ENCODE data around the gene WNK4.
A peak's percentile ranks its signal among the peaks of the same experiment; 100 is the strongest.

Gene WNK4

DNA sequence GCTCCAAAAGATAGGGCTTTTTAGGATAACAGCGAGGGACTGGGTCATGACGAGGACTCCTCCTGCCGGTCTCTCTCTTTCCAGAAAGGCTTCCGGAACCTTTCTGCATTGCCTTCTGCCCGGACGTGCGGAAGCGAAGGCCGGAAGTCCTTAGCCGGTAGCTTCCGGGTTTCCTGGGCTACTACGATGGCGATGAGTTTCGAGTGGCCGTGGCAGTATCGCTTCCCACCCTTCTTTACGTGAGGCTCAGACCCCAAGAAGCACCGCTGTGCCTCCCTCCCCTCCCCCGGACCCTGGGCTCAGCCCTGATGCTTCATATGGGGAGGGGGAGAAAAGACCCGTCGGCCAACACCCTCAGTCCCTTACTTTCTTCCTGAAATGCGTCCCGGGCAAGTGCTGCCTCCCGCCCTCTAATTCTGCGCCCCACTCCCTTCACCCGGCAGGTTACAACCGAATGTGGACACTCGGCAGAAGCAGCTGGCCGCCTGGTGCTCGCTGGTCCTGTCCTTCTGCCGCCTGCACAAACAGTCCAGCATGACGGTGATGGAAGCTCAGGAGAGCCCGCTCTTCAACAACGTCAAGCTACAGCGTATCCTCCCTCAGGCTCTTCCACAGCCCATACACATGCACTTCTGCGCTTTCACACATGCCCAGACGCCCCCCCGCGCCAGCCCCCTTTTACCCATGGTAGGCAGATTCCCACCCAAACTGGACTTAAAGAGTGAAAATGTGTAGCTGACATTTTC is 6.9 kb upstream of the WNK4 start, which contains the start of gene VPS25:
Gene VPS25 (plus strand): TSS at position 160 of the 746 bp plus-strand sequence. CDS start 27 bp downstream, at position 187.
- DNase-seq = peak; percentile 68 to 74

DNA sequence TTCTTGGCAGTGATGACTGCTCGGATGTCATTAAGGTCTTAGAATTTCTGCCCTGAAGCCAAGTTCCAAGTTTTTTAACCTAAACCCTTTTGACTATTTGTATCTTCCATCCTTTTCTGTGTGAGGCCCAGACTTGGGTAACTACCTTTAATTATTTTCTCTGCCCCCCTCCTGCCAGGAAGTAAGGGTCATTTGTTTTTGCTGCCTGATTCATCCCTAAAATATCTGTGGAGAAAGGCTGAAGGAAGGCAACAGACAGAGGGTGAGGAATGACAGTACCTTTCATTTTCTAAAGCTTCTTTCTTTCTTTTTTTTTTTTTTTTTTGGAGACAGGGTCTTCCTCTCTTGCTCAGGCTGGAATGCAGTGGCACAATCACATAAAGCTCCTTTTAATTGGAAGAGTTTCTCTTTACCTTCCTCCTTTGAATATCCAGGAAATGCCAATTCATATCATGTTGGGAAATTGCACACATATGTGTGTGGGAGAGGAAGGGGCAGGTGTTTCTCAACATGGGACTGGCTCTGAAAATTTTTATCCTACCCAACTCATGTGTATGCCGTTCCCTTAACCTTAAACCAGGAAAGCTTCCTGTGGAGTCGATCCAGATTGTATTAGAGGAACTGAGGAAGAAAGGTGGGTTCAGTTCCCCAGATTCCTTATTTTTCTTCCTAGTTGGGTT is 6.2 kb upstream of the WNK4 start:
- no peak for DNase-seq

DNA sequence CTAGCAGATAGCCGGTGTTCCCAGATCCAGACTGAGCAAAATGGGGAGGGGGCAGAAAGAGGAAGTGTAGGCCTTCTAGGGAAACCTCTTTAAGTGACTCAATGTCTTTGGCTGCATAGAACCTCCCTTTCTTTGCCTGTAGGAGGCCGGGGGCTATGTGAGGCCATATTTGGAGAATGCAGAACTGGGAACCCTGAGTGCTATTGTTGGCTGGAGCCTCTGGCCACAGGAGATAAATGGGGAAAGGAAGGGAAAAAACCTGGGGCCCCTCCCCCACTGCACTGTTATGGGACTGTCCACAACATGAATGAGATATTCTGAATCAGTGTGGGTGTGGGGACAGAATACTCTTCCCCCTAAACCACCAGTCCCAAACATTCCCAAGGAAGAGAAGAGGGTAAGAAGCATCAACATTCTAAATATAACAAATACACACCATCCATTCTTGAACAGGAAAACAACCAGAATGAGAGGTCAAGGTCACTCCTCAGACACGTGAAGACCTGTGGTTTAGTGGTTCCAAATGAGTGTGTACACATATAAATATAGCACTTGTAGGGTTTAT is 4.8 kb upstream of the WNK4 start:
- peak; percentile 87 to 92 for DNase-seq

DNA sequence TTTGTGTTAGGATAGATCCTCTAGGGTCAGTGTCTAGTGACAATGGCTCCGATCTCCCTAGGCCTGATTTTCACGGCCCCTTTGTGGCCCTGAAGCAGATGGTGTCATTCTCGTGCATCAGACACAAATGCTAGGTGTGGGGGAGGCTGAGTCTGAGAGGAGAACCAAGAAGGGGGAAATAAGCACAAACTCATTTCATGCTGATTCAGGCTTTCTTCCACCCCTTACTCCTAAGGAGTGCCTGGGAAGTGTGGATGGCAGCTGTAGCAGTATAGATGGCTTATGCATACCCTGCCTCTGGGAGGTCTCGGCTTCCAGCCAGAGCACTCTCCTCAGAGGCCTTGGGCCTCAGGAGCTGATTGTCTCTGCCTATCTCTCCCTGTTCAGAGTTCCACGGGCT is 1.8 kb upstream of the WNK4 start:
- no peak for DNase-seq

DNA sequence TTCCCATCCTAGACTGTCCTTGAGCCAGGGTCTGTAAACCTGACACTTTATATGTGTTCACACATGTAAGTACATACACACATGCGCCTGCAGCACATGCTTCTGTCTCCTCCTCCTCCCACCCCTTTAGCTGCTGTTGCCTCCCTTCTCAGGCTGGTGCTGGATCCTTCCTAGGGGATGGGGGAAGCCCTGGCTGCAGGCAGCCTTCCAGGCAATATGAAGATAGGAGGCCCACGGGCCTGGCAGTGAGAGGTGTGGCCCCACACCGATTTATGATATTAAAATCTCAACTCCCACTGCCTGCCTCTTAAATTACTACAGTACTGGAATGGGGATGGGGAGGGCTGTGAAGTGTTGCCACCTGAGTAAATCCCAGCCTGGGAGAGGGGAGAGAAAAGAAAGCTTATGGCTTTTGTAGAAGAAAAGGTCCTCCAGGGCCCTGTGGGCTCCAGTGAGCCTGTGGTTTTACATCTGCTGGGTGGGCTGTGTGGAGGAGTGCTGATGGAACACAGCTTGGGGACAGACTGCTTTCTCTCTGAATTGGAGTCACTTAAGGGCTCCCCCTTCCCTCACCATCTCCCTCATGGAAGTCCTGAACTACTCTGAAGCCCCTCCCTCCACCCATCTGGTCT is 990 bp upstream of the WNK4 start:
- DNase-seq = no peak

DNA sequence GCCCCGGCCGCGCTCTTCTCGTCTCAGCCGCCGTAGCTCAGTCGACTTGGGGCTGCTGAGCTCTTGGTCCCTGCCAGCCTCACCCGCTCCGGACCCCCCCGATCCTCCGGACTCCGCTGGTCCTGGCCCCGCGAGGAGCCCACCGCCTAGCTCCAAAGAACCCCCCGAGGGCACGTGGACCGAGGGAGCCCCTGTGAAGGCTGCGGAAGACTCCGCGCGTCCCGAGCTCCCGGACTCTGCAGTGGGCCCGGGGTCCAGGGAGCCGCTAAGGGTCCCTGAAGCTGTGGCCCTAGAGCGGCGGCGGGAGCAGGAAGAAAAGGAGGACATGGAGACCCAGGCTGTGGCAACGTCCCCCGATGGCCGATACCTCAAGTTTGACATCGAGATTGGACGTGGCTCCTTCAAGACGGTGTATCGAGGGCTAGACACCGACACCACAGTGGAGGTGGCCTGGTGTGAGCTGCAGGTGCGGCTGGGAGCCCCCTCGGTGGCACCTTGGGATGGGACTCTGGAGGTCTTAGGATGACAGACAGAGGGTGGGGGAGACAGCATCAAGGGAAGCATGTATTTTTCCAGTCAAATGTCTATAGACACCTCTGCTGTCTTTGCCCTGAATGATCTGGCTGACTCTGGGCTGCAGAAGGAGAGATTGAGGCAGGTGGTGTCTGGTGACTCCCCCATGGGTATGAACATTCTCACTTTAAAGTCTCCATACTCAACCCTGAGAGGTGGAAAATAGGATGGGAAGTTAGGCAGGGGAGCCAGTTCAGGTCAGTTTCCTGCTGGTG is 635 bp downstream of the WNK4 start:
- DNase-seq = no peak

DNA sequence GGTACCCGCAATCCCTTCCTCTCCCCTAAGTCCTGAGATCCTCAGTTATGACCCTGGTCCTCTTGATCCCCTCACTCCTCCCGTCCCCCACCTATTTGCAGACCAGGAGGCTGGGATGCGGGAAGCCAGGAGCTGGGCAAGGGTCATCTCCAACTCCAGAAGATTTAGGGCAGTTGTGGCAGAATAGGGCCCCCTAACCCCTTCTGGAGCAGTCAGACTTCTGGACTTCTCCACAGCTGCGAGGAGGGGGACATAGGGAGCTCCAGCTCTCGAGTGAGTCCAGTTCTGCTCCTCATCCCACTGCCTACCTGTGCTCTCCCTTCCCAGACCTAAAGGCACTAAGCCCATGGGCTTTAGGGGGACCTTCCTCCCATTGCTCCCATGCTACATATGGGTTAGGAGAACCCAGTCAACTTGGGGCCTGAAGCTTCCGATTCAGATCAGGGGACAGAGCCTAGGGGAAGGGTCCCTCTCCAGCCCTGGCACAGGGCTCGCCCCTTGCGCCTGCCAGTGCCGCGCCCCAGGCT is 1.3 kb downstream of the WNK4 start:
- no peak for DNase-seq

DNA sequence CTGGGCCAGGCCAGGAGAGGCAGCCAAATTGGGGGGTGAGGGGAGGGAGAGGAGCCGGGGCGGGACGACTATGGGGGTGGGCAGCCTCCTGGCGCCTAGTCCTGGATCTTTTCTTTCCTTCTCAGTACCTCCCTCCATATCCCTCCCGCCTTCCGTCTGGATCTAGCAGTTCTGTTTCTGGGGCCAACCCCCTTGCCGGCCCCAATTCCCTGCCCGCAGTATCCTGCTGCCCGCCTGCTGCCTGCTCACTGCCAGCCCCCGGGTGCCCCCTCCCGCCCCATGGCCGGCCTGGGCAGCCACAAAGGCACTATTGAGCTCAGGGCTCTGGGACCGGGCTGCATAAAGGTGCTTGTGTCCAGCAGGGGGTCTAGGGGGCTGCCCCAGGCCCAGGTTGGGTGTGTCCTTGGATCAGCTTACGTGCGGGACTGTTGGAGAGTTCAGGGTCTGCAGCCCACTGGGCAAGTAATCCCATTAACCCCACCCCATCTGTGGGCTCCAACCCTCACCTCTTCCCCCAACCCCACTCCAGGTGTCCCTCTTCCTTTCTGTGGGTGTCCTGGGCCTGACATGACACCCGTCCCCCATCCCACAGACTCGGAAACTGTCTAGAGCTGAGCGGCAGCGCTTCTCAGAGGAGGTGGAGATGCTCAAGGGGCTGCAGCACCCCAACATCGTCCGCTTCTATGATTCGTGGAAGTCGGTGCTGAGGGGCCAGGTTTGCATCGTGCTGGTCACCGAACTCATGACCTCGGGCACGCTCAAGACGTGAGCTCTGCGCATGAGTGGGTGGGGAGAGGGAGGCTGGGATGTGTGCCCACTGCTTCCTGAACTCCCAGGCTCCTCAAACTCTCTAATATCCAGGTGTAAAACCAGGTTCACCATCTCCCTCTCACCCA is 2.0 kb downstream of the WNK4 start:
- no peak for DNase-seq

DNA sequence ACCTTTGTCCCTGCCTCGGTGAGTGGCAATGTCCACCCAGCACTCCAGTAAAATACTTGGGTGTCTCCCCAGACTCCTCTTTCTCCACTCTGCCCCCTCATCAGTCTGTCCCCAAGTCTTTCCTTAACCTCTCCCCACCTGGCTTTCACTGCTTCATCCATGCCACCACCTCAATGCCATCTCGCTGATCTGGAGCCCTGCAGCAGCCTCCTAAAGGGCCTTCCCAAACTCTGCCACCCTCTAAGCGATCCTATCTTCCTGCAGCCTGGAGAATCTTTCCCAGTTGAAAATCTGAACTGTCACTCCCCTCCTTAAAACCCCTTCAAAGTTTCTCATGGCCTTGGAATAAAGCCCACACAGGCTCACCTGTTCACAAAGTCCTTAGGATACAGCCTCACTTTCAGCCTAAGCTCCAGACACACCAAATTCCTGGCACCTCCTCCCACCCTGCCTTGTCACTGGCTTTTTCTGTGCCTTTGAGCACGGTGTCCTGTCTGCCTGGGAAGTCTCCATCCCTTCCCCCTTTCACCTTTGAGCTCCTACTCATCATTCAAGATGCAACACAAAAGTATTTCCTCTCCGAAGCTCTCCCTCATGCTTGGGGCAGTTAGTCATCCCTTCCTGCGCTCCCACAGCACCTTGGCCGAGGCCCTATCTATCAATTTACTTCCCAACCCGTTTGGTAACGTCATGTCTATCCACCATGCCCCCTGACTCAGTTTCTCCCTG is 2.8 kb downstream of the WNK4 start:
- no peak for DNase-seq

DNA sequence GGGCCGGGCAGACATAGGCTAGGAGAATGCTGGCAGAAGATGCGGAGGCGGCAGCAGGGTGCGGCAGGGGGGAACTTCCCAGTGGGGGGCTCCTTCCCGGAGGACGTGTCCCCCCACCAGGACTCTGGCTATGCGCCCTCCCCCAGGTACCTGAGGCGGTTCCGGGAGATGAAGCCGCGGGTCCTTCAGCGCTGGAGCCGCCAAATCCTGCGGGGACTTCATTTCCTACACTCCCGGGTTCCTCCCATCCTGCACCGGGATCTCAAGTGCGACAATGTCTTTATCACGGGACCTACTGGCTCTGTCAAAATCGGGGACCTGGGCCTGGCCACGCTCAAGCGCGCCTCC is 3.4 kb downstream of the WNK4 start:
- DNase-seq = no peak

DNA sequence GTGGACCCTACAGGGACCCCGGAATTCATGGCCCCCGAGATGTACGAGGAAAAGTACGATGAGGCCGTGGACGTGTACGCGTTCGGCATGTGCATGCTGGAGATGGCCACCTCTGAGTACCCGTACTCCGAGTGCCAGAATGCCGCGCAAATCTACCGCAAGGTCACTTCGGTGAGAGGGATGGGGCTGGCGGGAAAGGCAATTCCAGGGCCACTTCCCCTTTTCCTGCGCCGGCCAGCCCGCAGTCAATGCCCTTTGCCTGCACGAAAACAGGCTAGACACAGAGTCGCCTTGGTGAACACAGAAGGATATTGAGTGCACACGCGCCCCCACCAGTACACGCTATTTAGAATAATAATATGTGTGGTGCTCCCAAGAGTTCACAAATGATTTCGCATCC is 4.0 kb downstream of the WNK4 start:
- no peak for DNase-seq

DNA sequence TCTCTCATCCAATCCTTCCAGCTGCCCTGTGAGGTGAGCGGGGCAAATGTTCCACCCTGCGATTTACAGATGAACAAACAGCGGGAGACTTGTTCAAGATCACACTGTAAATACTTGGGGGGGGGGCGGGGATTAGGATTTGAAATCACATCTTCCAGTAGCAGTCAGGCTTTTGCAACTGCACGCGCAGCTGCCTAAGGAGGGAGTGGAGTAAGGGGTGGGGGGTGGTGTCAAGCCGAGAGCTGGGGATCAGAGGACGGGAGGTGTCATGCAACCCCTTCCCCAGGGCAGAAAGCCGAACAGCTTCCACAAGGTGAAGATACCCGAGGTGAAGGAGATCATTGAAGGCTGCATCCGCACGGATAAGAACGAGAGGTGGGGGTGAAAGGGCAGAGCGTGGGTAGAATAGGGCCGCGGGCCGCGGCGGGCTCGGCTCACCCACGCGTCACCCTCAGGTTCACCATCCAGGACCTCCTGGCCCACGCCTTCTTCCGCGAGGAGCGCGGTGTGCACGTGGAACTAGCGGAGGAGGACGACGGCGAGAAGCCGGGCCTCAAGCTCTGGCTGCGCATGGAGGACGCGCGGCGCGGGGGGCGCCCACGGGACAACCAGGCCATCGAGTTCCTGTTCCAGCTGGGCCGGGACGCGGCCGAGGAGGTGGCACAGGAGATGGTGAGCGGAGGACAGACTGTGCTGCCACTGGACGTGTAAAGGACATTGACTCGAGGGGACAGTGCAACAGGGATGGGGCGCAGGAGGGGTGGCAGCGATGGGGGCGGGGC is 4.6 kb downstream of the WNK4 start:
- DNase-seq = no peak

DNA sequence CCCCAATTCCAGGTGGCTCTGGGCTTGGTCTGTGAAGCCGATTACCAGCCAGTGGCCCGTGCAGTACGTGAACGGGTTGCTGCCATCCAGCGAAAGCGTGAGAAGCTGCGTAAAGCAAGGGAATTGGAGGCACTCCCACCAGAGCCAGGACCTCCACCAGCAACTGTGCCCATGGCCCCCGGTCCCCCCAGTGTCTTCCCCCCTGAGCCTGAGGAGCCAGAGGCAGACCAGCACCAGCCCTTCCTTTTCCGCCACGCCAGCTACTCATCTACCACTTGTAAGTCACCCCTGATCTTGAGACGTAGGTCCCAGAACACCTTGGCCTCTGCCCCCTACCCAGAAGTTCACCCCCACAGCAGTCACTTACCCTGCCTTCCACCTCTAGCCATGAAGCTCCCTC is 6.9 kb downstream of the WNK4 start:
- DNase-seq = no peak

DNA sequence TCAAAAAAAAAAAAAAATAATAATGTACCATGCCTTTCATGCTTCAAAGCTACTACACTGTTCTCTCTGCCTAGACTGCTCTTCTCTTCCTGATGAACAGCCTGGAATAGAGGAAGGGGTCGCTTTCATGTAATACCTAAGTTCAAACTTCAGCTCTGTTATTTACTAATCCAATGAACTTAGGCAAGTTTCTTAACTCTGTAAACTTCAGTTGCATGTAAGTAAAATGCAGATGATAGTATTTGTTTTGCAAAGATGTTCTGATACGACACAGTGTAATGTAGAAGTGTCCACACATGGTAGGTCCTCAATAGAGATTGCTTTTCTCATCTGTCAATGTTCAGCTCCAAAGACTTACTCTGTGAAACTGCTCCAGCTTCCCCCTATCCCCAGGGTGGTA is 11.5 kb downstream of the WNK4 start:
- no peak for DNase-seq

DNA sequence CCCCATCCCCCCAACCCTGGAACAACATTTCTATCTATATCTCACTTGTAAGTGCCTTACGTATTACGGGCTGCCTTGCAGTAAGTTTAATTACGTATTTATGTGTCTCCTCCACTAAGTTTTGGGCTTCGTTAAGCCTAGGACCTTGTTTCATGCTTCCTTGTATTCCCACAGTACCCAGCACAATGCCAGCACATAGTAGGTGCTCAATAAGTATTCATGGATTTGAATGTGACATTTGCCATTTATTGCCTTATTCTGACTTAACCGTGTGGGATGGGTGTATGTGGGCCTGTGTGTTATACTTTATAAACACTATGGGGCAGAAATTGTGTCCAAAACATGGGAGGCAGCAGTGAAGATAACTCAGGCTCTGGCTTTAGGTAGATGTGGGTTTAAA is 12.1 kb downstream of the WNK4 start:
- DNase-seq = no peak

DNA sequence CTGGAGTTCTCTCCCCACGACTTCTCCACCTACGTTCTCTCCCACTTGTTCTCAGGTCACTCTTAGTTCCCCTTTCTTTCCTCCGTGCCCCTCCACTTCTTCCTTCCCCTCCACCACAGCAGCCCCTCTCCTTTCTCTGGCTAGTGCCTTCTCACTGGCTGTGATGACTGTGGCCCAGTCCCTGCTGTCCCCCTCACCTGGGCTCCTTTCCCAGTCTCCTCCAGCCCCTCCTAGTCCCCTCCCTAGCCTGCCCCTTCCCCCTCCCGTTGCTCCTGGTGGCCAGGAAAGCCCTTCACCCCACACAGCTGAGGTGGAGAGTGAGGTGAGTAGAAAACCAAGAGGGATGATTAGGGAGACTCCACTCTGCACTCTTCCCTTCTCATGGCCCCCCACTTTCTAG is 14.7 kb downstream of the WNK4 start:
- DNase-seq = peak; percentile 15 to 33

DNA sequence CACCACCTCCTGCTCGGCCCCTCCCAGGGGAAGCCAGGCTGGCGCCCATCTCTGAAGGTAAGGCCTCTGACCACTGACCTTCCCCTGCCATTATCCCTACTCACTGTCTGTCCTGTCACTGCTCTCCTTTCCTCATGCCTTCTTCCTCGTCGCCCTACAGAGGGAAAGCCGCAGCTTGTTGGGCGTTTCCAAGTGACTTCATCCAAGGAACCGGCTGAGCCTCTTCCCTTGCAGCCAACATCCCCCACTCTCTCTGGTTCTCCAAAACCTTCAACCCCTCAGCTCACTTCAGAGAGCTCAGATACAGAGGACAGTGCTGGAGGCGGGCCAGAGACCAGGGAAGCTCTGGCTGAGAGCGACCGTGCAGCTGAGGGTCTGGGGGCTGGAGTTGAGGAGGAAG is 15.1 kb downstream of the WNK4 start:
- DNase-seq = no peak

DNA sequence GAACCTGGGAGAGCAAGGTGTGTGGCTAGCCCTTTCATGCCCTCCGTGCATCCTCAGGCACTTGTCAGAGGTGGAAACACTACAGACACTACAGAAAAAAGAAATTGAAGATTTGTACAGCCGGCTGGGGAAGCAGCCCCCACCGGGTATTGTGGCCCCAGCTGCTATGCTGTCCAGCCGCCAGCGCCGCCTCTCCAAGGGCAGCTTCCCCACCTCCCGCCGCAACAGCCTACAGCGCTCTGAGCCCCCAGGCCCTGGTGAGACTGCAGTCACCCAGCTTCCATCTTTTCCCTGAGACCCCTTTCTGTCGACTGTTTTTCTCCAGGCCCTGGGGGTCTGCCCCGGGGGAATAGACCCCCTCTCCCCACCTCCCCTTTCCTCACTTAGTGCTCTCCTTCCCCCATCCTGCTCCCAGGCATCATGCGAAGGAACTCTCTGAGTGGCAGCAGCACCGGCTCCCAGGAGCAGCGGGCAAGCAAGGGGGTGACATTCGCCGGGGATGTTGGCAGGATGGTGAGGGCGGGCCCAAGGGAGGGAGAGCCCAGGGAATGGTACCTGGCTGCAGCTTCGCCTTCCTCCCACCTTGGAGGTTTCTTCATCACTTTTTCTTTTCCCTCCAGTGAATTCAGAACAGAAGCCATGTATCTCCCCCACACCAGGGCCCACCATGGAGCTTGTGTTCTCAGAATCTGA is 15.8 kb downstream of the WNK4 start:
- no peak for DNase-seq

All from Kasumi-1 (cell line).